ENCODE data around the gene ZMYND10.
A peak's percentile ranks its signal among the peaks of the same experiment; 100 is the strongest.

ZMYND10 gene
- total RNA-seq, result 0.87 to 3.2 reads per million in 2 experiments

DNA sequence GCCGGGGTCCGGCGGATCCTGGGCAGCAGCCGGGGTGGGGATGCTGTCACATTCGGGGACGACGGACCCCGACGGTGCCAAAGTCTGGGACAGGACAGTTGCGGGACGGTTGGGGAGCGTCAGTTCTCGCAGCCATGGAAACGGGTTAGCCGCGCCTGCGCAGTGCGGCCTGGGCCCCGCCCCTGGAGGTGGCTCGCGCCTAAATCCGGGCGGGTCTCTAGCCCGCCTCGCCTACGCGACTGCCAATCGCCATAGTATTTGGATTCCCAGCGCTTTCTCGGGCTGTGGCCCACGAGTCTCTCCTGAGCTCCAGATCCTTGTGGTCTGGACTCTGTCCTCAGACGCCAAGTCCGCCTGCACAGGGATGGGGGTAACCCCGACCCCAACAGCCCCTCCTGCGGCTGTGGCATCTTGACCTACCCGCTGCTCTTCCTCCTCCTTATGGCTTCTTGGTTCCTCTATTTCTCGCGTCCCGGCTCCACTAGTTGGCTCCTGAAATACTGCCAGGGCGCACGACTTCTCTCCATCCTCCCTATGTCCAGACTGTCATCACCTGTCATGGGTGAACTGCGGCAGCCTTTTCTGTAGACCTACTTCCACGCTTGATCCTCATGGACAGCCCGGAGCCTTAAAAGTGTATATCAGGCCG is at the start of gene ZMYND10:
ZMYND10 (minus strand) TSS at position 147 of the 649 bp plus-strand sequence. CDS start 153 bp downstream, outside the sequence.
- peak; percentile 69 for DNase-seq (ENCODE audit: low read depth)

DNA sequence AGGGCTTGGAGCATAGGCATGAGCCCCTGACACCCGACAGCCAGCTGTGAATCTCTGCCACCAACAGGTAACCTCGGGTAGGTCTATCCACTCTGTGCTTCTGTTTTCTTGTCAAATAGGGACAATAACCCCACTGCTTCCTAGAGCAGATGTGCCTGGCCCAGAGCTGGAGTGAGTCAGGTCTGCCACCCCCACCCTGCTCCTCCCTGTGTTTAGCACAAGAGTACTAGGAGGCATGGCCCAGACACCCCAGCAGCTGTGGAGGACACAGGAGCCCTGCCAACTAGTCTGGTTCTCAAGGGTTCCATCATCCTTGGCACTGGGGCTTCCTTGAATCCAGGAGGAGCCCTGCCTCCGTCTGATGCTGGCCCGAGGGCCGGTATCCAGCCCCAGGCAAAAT is 47.5 kb upstream of the ZMYND10 start:
- no peak for DNase-seq (ENCODE audit: low read depth)

- no peak for DNase-seq (ENCODE audit: low read depth)
Observed at GRCh38 chr3:50392101-50392715, 46.7 kb upstream of the ZMYND10 start.

GRCh38 chr3:50390508-50391224 is 45.1 kb upstream of the ZMYND10 start:
- DNase-seq (ENCODE audit: low read depth), result no peak

DNA sequence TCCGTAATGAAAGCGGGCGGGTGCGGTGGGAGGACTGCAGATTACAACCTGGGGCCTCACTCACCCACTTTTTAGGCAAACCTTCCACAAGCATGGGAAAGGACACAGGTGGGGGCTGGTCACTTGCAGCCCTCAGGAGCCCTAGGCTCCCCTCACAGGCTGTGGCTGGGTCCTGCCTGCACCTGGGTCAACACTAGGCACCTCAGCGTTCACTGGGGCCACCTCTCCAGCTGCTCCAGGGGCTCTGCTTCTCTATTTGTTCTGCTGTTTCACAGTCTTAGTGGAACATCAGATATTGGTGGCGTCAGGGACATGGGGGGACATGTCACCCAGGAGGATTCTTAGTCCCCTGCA is 43.9 kb upstream of the ZMYND10 start:
- no peak for DNase-seq (ENCODE audit: low read depth)

- no peak for DNase-seq (ENCODE audit: low read depth)
Observed at GRCh38 chr3:50388720-50389413, 43.3 kb upstream of the ZMYND10 start.

DNA sequence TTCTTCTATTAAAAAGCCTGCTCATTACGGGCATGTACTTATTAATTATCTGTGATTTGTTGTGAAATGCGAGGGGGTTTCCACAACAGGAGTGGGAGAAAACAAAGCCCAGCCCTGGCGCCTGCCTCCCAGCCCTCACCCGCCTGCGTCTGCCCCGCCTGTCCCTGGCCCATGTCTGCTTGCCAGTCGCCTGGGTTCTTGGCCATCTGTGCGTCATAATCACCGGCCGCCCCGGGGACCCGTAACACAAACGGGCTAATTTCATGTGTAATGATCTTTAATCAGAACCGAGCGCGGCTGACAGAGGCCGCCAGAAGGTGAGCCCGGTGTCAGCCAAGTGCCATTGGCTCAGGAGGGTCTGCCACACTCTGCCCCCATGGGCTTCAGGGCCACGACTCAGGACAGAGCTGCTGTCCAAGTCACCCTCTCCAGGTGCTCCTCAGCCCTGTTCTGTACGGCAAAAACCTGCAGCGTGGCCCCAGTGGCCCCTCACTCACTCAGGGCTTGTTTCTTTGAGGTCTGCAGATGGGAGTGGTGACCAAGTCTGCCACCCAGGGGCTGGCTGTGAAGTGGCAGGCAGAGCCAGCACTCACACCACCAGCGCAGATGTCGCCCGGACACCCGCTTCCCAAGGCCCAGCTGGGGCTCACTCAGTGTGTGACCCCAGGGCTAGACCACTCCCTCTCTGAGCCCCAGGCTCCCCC is 42.6 kb upstream of the ZMYND10 start:
- DNase-seq (ENCODE audit: low read depth), result no peak

GRCh38 chr3:50385754-50386153 is 40.2 kb upstream of the ZMYND10 start:
- DNase-seq (ENCODE audit: low read depth), result no peak

- no peak for DNase-seq (ENCODE audit: low read depth)
Observed at GRCh38 chr3:50383750-50384149, 38.2 kb upstream of the ZMYND10 start.

- no peak for DNase-seq (ENCODE audit: low read depth)
Observed at GRCh38 chr3:50382722-50383121, 37.2 kb upstream of the ZMYND10 start.

DNA sequence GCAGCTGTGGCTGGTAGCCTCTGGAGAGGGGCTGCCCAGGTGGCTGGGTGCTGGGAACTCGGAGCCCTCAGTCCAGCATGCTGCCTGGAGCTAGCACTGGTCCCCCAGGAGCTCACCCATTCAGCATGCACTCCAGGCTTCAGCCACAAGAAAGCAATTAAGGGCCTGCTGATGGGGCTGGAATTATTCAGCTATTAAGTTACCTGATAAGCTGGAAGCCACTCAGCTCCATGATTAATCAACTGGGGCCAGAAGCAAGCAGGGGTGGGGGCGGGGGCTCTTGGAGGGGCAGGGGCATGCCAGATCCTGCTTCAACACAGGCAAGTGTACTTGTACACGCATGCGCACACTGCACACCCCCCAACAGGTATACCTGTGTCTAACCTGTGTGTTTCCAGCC is 35.9 kb upstream of the ZMYND10 start:
- DNase-seq (ENCODE audit: low read depth), result no peak

DNA sequence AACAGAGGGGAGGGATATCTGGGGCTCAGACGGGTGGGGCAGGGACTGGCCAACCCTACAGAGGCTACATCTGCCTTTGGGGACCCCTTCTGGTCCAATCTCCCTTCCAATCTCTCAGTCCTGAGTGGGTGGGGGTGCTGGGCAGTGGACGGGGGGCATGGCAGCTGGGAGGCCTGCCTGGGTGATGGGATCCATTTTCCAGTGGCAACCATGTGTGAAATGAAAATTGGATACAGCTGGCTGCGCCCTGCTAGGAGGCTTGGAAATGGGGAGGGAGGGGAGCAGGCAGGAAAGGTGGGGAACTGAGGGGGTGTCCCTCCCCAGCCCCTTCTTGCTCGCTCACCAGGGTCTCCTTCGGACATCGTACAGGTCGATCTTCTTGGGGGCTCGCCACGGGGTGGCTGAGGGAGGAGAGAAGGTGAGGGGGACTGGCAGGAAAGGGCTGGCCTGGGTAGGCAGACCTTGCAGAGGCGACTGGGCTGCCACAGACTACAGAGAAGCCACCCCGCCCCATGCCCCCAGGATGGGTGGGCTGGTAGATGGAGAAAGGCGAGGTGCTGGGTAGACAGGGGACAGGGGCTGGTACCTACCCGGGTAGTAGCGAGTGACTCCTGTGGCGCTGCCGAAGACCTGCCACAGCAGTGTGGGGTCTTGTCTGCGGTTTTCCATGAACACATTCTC is 35.0 kb upstream of the ZMYND10 start:
- DNase-seq (ENCODE audit: low read depth), result no peak

- DNase-seq (ENCODE audit: low read depth), result no peak
Observed at GRCh38 chr3:50378757-50379156, 33.2 kb upstream of the ZMYND10 start.

GRCh38 chr3:50378024-50378423 is 32.5 kb upstream of the ZMYND10 start:
- DNase-seq (ENCODE audit: low read depth), result no peak

DNA sequence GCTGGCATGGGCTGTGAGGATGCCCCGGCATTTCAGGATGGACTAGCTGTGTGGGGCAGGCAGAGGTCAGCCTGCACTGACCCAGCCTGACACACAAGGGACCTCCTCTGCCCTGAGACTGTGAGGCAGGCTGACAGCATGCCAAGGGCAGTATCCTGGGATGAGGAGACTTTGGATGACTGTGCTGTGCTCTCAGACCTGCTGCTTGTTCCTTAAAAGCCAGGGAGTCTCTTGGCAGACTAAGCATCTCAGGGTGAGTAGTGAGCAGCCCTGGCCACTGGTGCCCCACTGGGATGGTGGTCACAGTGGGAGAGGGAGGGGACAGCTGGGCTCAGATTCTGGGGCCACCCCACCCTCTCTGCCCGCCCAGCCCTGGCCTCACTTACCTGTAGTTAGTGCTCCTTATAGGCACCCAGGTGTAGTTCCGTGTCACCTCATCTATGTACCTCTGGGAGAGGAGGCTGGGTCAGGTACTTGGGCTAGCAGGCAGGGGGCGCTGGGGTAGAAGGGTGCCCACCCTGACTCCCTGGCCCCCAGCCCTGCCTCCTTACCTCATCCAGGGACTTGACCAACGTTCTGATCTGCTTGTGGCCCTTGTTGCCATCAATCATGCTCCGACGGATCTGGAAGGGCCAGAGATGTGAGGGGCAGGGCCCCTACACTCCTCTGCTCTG is 29.9 kb upstream of the ZMYND10 start:
- no peak for DNase-seq (ENCODE audit: low read depth)

GRCh38 chr3:50374363-50375257 is 29.1 kb upstream of the ZMYND10 start:
- no peak for DNase-seq (ENCODE audit: low read depth)

- DNase-seq (ENCODE audit: low read depth), result no peak
Observed at GRCh38 chr3:50373146-50374051, 27.9 kb upstream of the ZMYND10 start.

DNA sequence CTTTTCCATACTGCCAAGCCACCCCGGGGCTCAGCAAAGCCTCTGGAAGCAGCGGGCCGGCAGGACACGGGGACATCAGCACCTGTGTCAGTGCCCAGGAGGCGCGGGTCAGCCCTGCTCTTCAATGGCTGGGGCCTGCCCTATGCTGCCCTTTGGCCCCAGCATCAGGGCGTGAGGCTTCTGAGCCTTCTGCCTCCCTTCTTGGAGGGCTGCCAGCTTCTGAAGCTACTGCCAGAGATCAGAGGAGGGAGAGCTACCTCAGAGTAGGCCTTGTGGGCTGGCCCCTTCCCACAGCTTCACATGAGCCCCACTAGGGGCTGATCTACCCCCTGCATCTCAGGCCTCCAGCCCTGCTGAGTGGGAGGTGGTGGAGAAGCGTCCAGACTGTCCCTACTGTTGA is 26.8 kb upstream of the ZMYND10 start:
- DNase-seq (ENCODE audit: low read depth), result no peak

Data from T follicular helper cell (primary cell).